RKO (cell line): ENCODE data around the gene AGRN.
"Not testable (repeated sequence)": the region's sequence is repeated elsewhere in the genome, so short reads cannot be mapped to it uniquely, and the experiment has no call there.

Source experiments
- DNase-seq: peaks from one replicate; pipeline ENCODE4 v3.0.0-alpha.2; 2016; ENCODE audit warnings: low spot score

Gene AGRN

DNA sequence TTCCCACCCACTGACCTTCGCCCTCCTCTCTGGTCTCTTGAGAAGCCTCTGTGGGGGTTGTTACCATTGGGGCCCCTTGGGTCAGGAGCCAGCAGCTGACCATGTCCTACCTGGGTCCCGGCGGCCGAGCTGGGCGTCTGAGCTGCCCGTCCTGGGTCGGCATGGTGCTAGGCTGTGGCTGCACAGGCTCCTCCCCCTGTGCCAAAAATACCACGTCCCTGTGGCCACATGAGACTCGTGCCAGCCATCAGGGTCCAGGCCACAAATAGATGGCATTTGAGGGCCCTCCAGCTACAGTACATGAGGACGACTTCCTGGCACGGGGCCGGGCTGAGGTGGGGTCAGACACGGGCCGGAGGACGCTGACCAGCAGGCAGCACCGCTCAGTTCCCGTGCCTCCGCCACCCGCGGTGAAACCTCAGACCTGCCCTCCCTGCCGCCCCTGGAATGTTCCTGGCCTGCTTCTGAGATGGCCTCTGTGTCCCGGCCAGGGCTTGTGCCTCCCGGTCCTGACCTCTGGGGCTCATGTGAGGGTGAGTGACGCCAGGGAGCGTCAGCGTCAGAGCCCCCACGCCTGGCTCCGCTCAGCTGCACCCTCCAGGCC lies 37.9 kb upstream of the AGRN start, which contains the start of gene PERM1:
PERM1 (minus strand) TSS at position 139 of the 604 bp plus-strand sequence. CDS start 1,064 bp downstream, outside the sequence.
- DNase-seq, result no peak

- no peak for DNase-seq
Measured at GRCh38 chr1:982765-983436, 37.0 kb upstream of the AGRN start.

DNA sequence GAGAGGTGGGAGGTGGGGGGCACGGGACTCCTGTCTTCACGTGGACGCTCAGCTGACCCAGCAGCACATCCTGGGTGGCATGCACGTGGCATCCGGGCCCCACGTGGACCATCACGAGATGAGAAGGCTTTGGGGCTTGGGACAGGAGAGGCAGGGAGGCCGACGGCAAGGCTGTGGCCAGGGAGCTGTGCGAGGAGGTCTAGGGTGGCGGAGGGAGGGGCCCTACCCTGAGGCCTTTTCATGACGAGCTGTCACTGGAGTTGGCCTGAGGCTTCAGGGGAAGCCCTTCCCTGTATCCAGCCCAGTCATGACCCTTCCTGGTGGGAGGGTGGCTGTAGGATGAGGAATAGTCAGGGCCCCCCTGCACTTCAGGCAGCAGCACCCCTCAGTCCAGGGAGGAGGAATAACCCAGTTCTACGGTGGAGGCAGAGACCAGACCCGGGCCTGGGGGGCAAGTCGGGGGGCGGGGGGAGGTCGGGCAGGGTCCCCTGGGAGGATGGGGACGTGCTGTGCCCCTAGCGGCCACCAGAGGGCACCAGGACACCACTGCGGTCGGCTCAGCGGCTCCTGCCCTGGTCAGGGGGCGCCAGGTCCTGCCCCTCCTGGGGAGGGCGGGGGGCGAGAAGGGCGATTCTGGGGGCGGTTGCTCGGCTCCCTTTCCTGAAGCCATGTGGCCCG lies 36.0 kb upstream of the AGRN start:
- no peak for DNase-seq

- DNase-seq, result no peak
Measured at GRCh38 chr1:984476-984814, 35.5 kb upstream of the AGRN start.

- DNase-seq, result no peak
Measured at GRCh38 chr1:985126-985525, 34.8 kb upstream of the AGRN start.

- DNase-seq, result not testable (repeated sequence)
Measured at GRCh38 chr1:988061-988460, 31.9 kb upstream of the AGRN start.

GRCh38 chr1:991275-991674 lies 28.6 kb upstream of the AGRN start:
- not testable (repeated sequence) for DNase-seq

DNA sequence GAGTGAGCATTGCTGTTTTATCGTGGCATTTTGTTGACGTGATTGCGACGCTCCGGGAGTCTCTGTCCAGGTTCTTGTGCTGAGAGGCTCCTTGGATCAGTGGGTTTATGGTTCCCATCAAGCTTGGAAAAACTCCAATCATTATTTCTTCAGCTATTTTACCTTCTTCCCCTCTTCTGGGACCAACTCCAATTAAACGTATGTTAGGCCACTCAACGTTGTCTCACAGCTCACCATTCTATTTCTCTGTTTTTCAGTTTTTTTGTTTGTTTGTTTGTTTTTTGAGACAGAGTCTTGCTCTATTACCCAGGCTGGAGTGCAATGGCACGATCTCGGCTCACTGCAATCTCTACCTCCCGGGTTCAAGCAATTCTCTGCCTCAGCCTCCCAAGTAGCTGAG lies 28.0 kb upstream of the AGRN start:
- no peak for DNase-seq

- DNase-seq, result no peak
Measured at GRCh38 chr1:992362-992761, 27.6 kb upstream of the AGRN start.

DNA sequence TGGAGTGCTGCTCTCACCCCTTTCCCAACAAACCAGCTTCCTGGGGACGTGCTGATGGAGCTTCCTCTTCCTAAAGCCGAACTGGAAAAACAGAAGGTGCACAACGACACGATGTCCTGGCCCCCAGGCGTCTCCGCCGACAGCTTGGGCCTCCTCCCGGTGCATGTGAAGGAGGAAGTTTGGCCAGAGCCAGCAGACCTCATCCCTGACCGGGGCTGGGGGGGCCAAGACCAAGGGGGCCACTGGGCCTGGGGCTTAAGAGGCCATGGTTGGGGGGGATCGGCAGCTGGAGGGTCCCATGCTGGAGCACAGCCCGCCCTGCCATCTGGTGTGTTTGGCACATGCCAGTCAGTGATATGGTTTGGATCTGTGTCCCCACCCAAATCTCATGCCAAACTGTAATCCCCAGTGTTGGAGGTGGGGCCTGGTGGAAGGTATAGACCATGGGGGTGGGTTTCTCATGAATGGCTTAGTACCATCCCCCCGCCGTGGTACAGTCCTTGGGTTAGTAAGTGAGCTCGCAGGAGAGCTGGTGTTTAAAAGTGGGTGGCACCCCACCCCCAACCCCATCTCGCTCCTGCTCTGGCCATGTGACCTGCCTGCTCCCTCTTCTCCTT lies 26.4 kb upstream of the AGRN start:
- no peak for DNase-seq

- DNase-seq, result not testable (repeated sequence)
Measured at GRCh38 chr1:994546-994945, 25.4 kb upstream of the AGRN start.

- no peak for DNase-seq
Measured at GRCh38 chr1:995665-996633, 24.0 kb upstream of the AGRN start.

- DNase-seq, result no peak
Measured at GRCh38 chr1:996851-997712, 22.8 kb upstream of the AGRN start.

GRCh38 chr1:997713-997992 lies 22.3 kb upstream of the AGRN start:
- DNase-seq, result no peak

GRCh38 chr1:997993-998744 lies 21.8 kb upstream of the AGRN start:
- no peak for DNase-seq

DNA sequence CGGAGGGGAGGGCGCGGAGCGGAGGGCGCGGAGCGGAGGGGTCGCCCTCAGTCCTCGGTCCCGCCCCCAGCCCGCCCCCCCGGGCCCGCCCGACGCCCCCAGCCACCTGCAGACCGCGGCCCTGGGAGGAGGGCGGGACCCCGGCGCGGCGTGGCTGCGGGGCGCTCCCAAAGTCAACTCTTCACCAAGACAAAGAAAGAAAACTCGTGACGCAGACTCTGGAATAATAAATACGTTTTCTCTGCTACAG lies 21.2 kb upstream of the AGRN start:
- DNase-seq, result no peak

DNA sequence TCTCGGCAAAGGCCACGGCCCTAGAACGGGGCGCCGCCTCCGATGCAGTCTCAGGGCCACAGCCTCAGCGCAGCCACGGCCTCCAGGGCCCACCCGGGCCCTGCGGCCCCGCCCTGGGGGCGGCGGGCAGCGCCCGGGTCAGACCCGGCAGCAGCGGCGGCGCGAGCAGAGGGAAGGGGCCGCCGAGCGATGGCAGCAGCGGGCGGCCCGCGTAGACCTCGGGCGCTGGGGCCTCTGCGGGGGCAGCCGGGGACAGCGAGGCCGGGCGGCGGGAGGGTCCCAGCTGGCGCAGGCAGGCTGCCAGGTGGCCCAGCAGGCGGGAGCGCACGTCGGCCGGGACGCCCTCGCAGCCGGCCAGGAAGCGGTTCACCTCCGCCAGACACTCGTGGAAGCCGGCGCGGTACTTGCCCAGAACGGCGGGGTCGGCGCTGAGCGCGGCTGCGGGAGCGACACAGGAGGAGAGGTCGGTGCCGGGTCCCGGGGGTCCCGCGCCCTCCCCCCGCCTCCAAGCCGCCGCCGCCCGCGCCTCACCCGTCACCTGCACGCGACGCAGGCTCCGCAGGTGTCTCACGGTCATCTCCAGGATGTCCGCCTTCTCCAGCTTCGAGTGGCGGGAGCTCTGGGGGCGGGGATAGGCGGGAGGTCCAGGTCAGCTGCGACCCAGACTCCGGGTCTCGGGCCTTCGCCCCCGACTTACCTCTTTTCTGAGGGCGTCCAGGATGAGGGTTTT lies 20.8 kb upstream of the AGRN start:
- peak; percentile 52 for DNase-seq

GRCh38 chr1:999725-1000356 lies 20.1 kb upstream of the AGRN start, which contains the start of gene HES4:
Gene HES4, minus strand, starts transcription at chr1:1000097. Its CDS starts 124 bp downstream, at chr1:999973.
- peak; percentile 92 for DNase-seq

- peak; percentile 93 for DNase-seq
Measured at GRCh38 chr1:1000357-1001056, 19.4 kb upstream of the AGRN start.
